ENCODE measurements around the gene GALNT2. TPM values are rescaled to one million over a fixed set of nuclear protein-coding genes. Genes with fewer than 3 reads are reported as not detected.

Gene GALNT2
- total and polyA plus RNA-seq, 7 donors: 8.4 to 43.8 (median 37.1) TPM

DNA sequence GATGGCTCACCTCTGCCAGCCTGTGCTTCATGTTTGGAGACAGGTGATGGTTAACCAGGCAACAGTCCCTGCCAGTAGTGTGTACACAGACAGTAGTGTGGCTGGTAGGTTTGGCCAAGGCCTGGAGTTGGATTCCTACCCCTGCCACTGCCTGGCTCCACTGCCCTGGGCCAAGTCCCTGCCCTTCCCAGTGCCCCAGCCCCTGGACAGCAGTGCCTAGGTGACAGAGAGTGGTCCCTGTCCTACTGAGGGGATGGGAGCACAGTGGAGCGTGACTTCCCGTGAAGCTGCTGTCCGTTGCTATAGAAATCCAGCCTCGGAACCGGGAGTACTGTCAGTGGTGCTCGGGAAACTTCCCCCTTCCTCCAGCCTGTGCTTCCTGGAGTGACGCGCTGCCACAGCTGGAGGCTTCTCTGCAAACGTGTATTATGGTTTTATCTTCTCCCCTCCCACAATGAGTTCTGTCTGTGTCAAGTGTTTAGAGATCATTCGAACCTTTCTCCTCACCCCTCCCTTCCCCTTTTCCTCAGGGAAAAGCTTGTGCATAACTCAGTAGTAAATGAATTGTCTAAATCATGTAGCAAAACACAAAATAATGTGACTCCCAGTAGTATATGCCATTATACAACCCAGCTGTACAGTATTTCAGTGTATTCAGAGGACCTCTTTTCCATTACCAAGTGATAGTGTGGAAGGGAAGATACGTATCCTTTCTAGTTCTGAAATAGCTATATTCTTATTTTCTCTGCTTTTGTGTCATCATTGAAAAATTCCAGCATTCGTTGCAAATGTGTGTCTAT is 73.4 kb downstream of the GALNT2 start:
- Histone ChIP-seq H3K27ac (peak overlapping the region in 3 of 4 donors; percentile 15 to 65 (median 52)), H3K4me3 (no peak overlapping the region), H3K27me3 (no peaks in the 10 kb centered on the region), H3K9me3 (no peaks in the 10 kb centered on the region), H3K4me1 (peaks cover 0 to 71% (median 56%) of the 10 kb centered on the region in 4 donors), H3K36me3 (no peaks in the 10 kb centered on the region)
- WGBS, 2 donors: 26 to 57% methylated on average over 12 of the region's 12 CpGs
- TF ChIP-seq CTCF (IDR thresholded peaks at IDR 0.05) (no peak), POLR2AphosphoS5 (IDR thresholded peaks at IDR 0.05) (no peak), EP300 (IDR thresholded peaks at IDR 0.05) (no peak), POLR2A (IDR thresholded peaks at IDR 0.05) (no peak)
- DNase-seq: peak; percentile 80
- intact Hi-C loops (cut with DNase I): loop anchor here (5.0 kb wide), 1 partner anchor 47 kb away; no protein-coding TSS in a partner anchor

GRCh38 chr1:230141021-230141648 is 74.1 kb downstream of the GALNT2 start:
- intact Hi-C loops (cut with DNase I): loop anchor here (5.0 kb wide), 1 partner anchor 46 kb away; no protein-coding TSS in a partner anchor
- Histone ChIP-seq H3K27ac (peak overlapping the region in 3 of 4 donors; percentile 15 to 65 (median 51)), H3K36me3 (no peaks in the 10 kb centered on the region), H3K27me3 (no peaks in the 10 kb centered on the region), H3K4me1 (peaks cover 0 to 77% (median 58%) of the 10 kb centered on the region in 4 donors), H3K4me3 (peak overlapping the region in 1 of 4 donors; percentile 3), H3K9me3 (no peaks in the 10 kb centered on the region)
- TF ChIP-seq POLR2A (IDR thresholded peaks at IDR 0.05) (no peak), CTCF (IDR thresholded peaks at IDR 0.05) (no peak), EP300 (IDR thresholded peaks at IDR 0.05) (no peak), POLR2AphosphoS5 (IDR thresholded peaks at IDR 0.05) (peak; percentile 53 to 78 (median 72))
- DNase-seq: peak; percentile 81
- whole genome bisulfite sequencing, 2 donors: 89 to 91% methylated on average over 8 of the region's 8 CpGs

DNA sequence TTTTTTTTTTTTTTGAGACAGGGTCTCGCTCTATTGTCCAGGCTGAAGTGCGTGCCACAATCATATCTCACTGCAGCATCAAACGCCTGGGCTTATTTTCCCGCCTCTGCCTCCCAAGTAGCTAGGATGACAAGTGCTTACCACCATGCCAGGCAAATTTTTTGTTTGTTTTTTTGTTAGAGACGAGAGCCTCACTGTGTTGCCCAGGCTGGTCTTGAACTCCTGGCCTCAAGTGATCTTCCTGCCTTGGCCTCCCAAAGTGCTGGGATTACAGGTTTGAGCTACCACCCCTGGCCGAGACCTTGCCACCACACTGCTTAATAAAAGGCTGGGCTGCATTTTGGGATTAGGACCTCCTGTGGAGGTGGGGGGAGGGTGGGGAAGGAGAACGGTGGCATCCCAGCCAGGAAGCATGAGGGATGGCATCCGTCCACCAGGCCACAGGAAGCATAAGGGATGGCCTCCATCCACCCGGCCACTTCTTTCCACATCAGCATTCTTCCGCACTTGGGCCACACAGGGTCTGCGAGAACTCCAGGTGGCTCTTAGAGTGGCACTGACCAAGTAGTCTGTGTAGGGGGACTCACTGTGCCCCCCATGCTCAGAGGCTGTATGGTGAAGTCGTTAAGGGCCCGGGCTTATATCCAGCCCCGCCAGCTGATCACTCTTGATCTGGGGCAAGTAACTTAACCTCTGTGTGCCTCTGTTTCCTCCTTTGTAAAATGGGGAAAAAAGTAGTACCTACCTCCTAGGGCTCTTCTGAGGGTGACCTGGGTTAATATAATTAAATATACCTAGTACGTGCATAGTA is 75.0 kb downstream of the GALNT2 start:
- TF ChIP-seq EP300 (IDR thresholded peaks at IDR 0.05) (no peak), CTCF (IDR thresholded peaks at IDR 0.05) (no peak), POLR2AphosphoS5 (IDR thresholded peaks at IDR 0.05) (no peak), POLR2A (IDR thresholded peaks at IDR 0.05) (no peak)
- intact Hi-C loops (cut with DNase I): loop anchor here (5.0 kb wide), 1 partner anchor 45 kb away; no protein-coding TSS in a partner anchor
- H3K27ac ChIP-seq: peak overlapping the region in 2 of 4 donors; percentile 17 to 65
- no peak overlapping the region for H3K4me3 ChIP-seq
- 92 to 95% methylated on average over 15 of the region's 15 CpGs for WGBS, 2 donors
- no peaks in the 10 kb centered on the region for H3K36me3 ChIP-seq
- DNase-seq: no peak
- no peaks in the 10 kb centered on the region for H3K9me3 ChIP-seq
- peaks cover 0 to 78% (median 58%) of the 10 kb centered on the region in 4 donors for H3K4me1 ChIP-seq
- H3K27me3 ChIP-seq: no peaks in the 10 kb centered on the region

- intact Hi-C loops (cut with DNase I): loop anchor here (5.0 kb wide), 1 partner anchor 45 kb away; no protein-coding TSS in a partner anchor
- peak overlapping the region in 2 of 4 donors; percentile 17 to 65 for H3K27ac ChIP-seq
- H3K36me3 ChIP-seq: no peaks in the 10 kb centered on the region
- H3K4me1 ChIP-seq: peaks cover 0 to 80% (median 58%) of the 10 kb centered on the region in 4 donors
- H3K9me3 ChIP-seq: no peaks in the 10 kb centered on the region
- peak; percentile 77 for DNase-seq
- no peak for TF ChIP-seq POLR2AphosphoS5 (IDR thresholded peaks at IDR 0.05)
- no peak for TF ChIP-seq EP300 (IDR thresholded peaks at IDR 0.05)
- no peak for TF ChIP-seq CTCF (IDR thresholded peaks at IDR 0.05)
- TF ChIP-seq POLR2A (IDR thresholded peaks at IDR 0.05): no peak
- H3K4me3 ChIP-seq: no peak overlapping the region
- H3K27me3 ChIP-seq: no peaks in the 10 kb centered on the region
- WGBS, 2 donors: 84 to 87% methylated on average over 5 of the region's 5 CpGs
Measured at GRCh38 chr1:230142608-230143210, 75.7 kb downstream of the GALNT2 start.
